RWPE2 (cell line): ENCODE data around the gene RNF150.

Experiments used
- ATAC-seq: fragments of 200-7000 bp; cut with Tn5 transposase; 3 replicates; pipeline ENCODE4 v1.9.1; 2021; ENCODE audit warnings: low read depth
- DNase-seq: peaks from one replicate; pipeline ENCODE4 v3.0.0-alpha.2; 2020; ENCODE audit warnings: low spot score
- H3K27ac ChIP-seq: fragments of 450-650 bp; 2 replicates; pipeline ENCODE4 v1.5.1; 2017; ENCODE audit warnings: mild to moderate bottlenecking; ENCODE audit not compliant: poor library complexity, severe bottlenecking
- H3K27me3 ChIP-seq: fragments of 250-450 bp; sonication (Bioruptor Pico); 2 replicates; pipeline ENCODE4 v1.5.1; 2021; ENCODE audit warnings: mild to moderate bottlenecking, moderate library complexity; ENCODE audit not compliant: insufficient read depth, poor library complexity, severe bottlenecking
- H3K36me3 ChIP-seq: fragments of 250-450 bp; sonication (Bioruptor Pico); 2 replicates; pipeline ENCODE4 v1.5.1; 2020; ENCODE audit warnings: low read depth, mild to moderate bottlenecking, moderate library complexity
- H3K4me1 ChIP-seq: fragments of 250-450 bp; sonication (Bioruptor Pico); 2 replicates; pipeline ENCODE4 v1.5.1; 2021; ENCODE audit warnings: mild to moderate bottlenecking, moderate library complexity; ENCODE audit not compliant: insufficient read depth, poor library complexity, severe bottlenecking
- H3K4me3 ChIP-seq: fragments of 250-450 bp; sonication (Bioruptor Pico); 2 replicates; pipeline ENCODE4 v1.5.1; 2021; ENCODE audit warnings: mild to moderate bottlenecking, moderate library complexity; ENCODE audit not compliant: severe bottlenecking
- H3K9me3 ChIP-seq: fragments of 250-450 bp; sonication (Bioruptor Pico); 2 replicates; pipeline ENCODE4 v1.5.1; 2021; ENCODE audit warnings: mild to moderate bottlenecking, moderate library complexity; ENCODE audit not compliant: severe bottlenecking
- TF ChIP-seq, protein P1 (sequence below): fragments of 450-650 bp; IDR thresholded peaks from one replicate; pipeline ENCODE4 v1.5.1; 2017; ENCODE audit warnings: mild to moderate bottlenecking, moderate library complexity; ENCODE audit not compliant: poor library complexity, severe bottlenecking

RNF150 gene

DNA sequence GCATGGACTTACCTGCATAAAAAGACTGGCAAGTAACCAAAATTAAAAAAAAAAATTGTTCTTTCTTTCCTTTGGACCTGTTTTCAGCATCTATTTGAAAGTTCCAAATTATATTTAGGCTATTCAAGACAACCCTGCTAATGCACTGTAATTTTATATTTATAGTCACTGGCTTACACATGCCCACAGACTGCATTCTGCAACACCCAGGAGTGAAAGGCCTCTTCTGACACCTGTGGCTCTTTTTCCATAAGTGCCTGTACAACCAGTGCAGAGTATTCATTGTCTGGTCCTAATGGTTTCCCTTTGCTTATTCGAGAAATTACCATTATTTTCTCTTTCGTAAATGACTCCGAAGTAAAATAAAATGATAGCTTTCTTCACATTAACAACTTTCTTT is 143.3 kb downstream of the RNF150 start:
- H3K27ac ChIP-seq, result no peak overlapping the region
- no peaks in the 10 kb centered on the region for H3K4me1 ChIP-seq
- H3K36me3 ChIP-seq, result no peaks in the 10 kb centered on the region
- ATAC-seq (no peak), DNase-seq (no peak)
- no peak overlapping the region for H3K4me3 ChIP-seq
- no peaks in the 10 kb centered on the region for H3K9me3 ChIP-seq
- H3K27me3 ChIP-seq, result no peaks in the 10 kb centered on the region
- TF ChIP-seq, protein P1, sequence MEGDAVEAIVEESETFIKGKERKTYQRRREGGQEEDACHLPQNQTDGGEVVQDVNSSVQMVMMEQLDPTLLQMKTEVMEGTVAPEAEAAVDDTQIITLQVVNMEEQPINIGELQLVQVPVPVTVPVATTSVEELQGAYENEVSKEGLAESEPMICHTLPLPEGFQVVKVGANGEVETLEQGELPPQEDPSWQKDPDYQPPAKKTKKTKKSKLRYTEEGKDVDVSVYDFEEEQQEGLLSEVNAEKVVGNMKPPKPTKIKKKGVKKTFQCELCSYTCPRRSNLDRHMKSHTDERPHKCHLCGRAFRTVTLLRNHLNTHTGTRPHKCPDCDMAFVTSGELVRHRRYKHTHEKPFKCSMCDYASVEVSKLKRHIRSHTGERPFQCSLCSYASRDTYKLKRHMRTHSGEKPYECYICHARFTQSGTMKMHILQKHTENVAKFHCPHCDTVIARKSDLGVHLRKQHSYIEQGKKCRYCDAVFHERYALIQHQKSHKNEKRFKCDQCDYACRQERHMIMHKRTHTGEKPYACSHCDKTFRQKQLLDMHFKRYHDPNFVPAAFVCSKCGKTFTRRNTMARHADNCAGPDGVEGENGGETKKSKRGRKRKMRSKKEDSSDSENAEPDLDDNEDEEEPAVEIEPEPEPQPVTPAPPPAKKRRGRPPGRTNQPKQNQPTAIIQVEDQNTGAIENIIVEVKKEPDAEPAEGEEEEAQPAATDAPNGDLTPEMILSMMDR, result no peak

DNA sequence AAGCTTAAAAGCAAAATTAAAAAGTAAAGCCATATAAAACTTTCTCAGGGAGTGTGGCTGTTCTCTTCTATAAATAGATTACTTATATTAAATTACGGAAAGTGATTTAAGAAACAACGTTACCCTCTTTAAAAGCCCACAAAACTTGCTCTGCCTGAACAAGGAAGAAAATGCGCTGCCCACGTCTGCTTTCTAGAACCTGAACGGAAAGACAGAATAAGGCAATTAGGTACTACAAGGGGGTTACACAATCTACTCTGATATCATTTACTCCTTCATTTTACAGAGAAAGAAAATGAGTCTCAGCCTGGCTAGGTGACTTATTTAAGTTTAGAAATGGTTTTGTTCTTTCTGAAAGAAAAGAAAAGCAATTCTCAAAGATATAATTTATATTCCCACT is 147.2 kb downstream of the RNF150 start:
- no peaks in the 10 kb centered on the region for H3K4me1 ChIP-seq
- ATAC-seq (no peak), DNase-seq (no peak)
- H3K27me3 ChIP-seq, result no peaks in the 10 kb centered on the region
- no peak overlapping the region for H3K27ac ChIP-seq
- no peaks in the 10 kb centered on the region for H3K36me3 ChIP-seq
- TF ChIP-seq, protein P1, result no peak
- no peaks in the 10 kb centered on the region for H3K9me3 ChIP-seq
- H3K4me3 ChIP-seq, result no peak overlapping the region

DNA sequence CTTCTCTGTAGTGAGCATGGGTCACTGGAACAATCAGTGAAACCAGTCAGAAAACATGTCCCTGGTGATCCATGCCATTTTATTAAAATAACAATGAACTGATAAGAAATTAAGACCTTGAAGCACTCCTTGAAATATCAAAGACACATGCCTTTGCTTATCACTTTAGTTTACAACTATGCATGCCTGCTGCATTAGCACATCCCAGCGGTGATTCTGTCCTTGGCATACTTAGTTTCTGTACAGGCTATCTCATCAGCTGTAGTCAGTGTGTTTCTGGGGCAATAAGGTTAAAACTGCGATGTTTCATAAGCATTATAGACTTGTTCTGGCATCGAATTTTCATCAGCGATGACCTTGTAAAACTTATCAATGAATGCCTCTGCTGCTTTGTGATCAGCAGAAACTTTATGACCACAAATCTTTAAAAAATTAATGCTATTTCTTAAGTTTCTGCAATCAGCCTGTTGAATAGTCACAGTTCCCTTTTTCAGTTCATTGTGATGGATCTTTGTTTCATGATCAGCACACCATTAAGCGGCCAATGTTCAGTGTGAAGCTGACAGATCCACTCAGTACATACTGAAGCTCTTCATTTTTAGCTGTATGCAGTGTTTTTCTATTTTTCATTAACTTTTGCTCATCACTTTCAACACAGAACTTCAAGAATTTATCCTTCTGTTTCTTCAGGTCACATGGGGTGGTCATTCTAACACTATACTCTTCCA is 150.5 kb downstream of the RNF150 start:
- TF ChIP-seq, protein P1, result no peak
- H3K27me3 ChIP-seq, result no peaks in the 10 kb centered on the region
- H3K4me1 ChIP-seq, result no peaks in the 10 kb centered on the region
- H3K9me3 ChIP-seq, result no peaks in the 10 kb centered on the region
- DNase-seq (no peak), ATAC-seq (no peak)
- H3K36me3 ChIP-seq, result no peaks in the 10 kb centered on the region
- H3K4me3 ChIP-seq, result no peak overlapping the region
- H3K27ac ChIP-seq, result no peak overlapping the region

DNA sequence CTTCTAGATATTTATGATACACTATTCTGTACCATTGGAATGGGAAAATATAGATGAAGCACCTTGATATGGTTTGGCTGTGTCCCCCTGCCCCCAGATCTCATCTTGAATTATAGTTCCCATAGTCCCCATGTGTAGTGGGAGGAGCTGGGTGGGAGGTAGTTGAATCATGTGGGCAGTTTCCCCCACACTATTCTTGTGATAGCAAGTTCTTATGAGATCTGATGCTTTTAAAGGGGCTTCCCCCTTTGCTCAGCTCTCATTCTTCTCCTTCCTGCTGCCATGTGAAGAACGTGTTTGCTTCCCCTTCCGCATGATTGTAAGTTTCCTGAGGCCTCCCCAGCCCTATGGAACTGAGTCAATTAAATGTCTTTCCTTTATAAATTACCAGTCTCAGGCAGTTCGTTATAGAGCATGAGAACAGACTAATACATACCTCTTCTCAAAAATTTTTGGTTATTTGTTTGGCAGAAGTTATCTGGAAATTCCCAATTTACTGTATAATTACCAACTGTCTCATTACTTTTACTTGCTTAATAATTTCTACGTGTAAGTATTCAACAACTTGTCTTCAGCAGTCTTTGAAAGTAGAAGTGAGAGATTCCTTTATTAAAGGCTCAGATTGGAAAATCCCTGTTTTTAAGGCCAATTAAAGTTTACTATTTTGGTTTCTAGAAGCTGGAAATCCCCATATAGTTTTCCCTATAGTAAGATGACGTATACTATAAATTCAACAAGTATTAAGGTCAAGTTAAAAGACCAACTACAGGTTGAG is 152.7 kb downstream of the RNF150 start:
- H3K9me3 ChIP-seq, result no peaks in the 10 kb centered on the region
- TF ChIP-seq, protein P1, result no peak
- no peaks in the 10 kb centered on the region for H3K4me1 ChIP-seq
- H3K27me3 ChIP-seq, result no peaks in the 10 kb centered on the region
- no peaks in the 10 kb centered on the region for H3K36me3 ChIP-seq
- no peak overlapping the region for H3K4me3 ChIP-seq
- H3K27ac ChIP-seq, result no peak overlapping the region
- DNase-seq (no peak), ATAC-seq (no peak)

DNA sequence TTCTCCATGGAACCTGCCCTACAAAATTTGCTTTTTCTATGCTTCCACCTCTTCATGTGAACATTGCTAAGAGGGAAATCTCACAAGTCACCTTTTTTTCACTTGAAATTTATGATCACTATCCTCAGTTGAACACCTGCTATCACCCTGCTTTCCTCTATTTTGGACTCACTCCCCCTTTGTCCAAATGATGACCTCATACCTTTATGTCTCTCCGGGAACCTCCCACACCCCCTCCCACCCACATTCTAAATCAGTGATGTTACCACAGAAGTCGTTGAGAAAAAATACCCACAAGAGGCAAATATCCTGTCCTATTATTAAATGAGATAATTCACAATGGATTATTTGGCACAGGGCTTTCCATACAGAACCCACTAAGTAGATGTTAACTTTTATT is 156.5 kb downstream of the RNF150 start:
- ATAC-seq (no peak), DNase-seq (no peak)
- no peaks in the 10 kb centered on the region for H3K4me1 ChIP-seq
- TF ChIP-seq, protein P1, result no peak
- no peaks in the 10 kb centered on the region for H3K9me3 ChIP-seq
- no peak overlapping the region for H3K27ac ChIP-seq
- no peaks in the 10 kb centered on the region for H3K27me3 ChIP-seq
- H3K36me3 ChIP-seq, result no peaks in the 10 kb centered on the region
- H3K4me3 ChIP-seq, result no peak overlapping the region
